Thyroid gland (tissue), 4 donors: ENCODE results near the gene IGFBP2. TPM values are rescaled to one million over a fixed set of nuclear protein-coding genes. Genes with fewer than 3 reads are reported as not detected.

Experiments
- DNase-seq, 2 donors: peaks; one replicate each; pipeline ENCODE4 v3.0.0-alpha.2; 2019
- H3K27ac ChIP-seq, 3 donors: fragments of 200-600 bp; sonication (generic); 1 replicate in 2 of 3; 2 replicates in 1 of 3; pipeline ENCODE4 v1.5.1; 2016 to 2019; ENCODE audit warnings: mild to moderate bottlenecking in 1 of 3, moderate library complexity in 1 of 3
- H3K27me3 ChIP-seq: fragments of 200-600 bp; sonication (generic); one replicate; pipeline ENCODE4 v1.5.1; 2019
- H3K36me3 ChIP-seq, 2 donors: fragments of 200-600 bp; sonication (generic); one replicate each; pipeline ENCODE4 v1.5.1; 2016 to 2019
- H3K4me1 ChIP-seq, 2 donors: fragments of 200-600 bp; sonication (generic); one replicate each; pipeline ENCODE4 v1.5.1; 2017 to 2019
- H3K4me3 ChIP-seq, 3 donors: fragments of 200-600 bp; sonication (generic); replicated peaks in 1 of 3; 1 replicate in 2 of 3; 2 replicates in 1 of 3; pipeline ENCODE4 v1.5.1; 2016; ENCODE audit warnings: mild to moderate bottlenecking in 1 of 3
- H3K9me3 ChIP-seq: fragments of 200-600 bp; sonication (generic); one replicate; pipeline ENCODE4 v1.5.1; 2017
- CTCF ChIP-seq, 6 experiments: fragments of 200-600 bp in 3 of 6; fragments of 450-650 bp in 3 of 6; sonication (generic) in 3 of 6; IDR thresholded peaks; one replicate each; pipeline ENCODE4 v1.5.1; 2016 to 2019; ENCODE audit warnings: antibody characterized with exemption in 6 of 6, mild to moderate bottlenecking in 2 of 6, inconsistent platforms in 1 of 6, moderate library complexity in 1 of 6
- POLR2A ChIP-seq, 2 donors: fragments of 450-650 bp; IDR thresholded peaks; one replicate each; pipeline ENCODE4 v1.6.1; 2017; ENCODE audit warnings: antibody characterized with exemption in 2 of 2, mild to moderate bottlenecking in 2 of 2, moderate library complexity in 1 of 2
- WGBS, 2 donors: methylation state at CpG; one replicate each; pipeline ENCODE4 v1.1.5; 2017; 5-methylcytosine and 5-hydroxymethylcytosine counted together
- intact Hi-C: fragments of 100-400 bp; cut with DNase I; formaldehyde crosslinking; loops from one replicate; pipeline ENCODE4 v1.15.1; 2023
- total RNA-seq, 4 donors: library from RNA; depleted of rRNA; stranded (reverse); fragments of >200 nt; gene quantifications; one replicate each; pipeline ENCODE4 v1.2.3, GENCODE V29; 2016

IGFBP2 gene
- total RNA-seq, 4 donors from 2014 or later = 26.5 to 45.0 (median 40.0) TPM

DNA sequence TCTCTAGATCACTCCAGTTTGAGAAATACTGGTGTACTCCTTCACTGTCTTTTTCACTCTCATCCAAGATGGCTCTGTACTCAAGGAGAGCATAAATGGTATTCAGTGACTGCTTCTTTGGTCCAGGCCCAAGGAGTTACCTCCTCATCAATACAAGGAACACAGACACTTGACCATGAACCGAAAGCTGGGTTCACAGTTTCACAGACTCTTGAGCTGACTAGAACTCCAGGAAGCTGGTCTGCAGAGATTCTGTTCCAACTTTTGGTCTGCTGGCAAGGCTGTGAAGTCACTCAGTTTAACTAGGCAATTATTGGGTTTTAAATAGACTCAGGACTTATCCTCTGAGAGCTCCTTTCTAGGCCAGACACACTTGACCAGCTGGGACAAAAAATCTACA, 69.5 kb downstream of the IGFBP2 start:
- H3K9me3 ChIP-seq = no peaks in the 10 kb centered on the region
- WGBS, 2 donors = 18 to 33% methylated on average over 1 of the region's 1 CpG
- intact Hi-C loops = no loop called here
- no peaks in the 10 kb centered on the region for H3K36me3 ChIP-seq
- peak overlapping the region; percentile 47 to 54 (median 52) for H3K27ac ChIP-seq
- no peaks in the 10 kb centered on the region for H3K27me3 ChIP-seq
- peaks cover 30 to 43% of the 10 kb centered on the region in 2 donors for H3K4me1 ChIP-seq
- DNase-seq = peak; percentile 67 to 71
- H3K4me3 ChIP-seq = no peak overlapping the region
- no peak for TF ChIP-seq CTCF (IDR thresholded peaks at IDR 0.05)
- no peak for TF ChIP-seq POLR2A (IDR thresholded peaks at IDR 0.05)

GRCh38 chr2:216710551-216711301, 77.5 kb downstream of the IGFBP2 start:
- no peaks in the 10 kb centered on the region for H3K27me3 ChIP-seq
- intact Hi-C loops = no loop called here
- DNase-seq = peak; percentile 61 to 66
- no peak for TF ChIP-seq POLR2A (IDR thresholded peaks at IDR 0.05)
- no peak for TF ChIP-seq CTCF (IDR thresholded peaks at IDR 0.05)
- H3K4me1 ChIP-seq = peaks cover 37 to 42% of the 10 kb centered on the region in 2 donors
- no peaks in the 10 kb centered on the region for H3K36me3 ChIP-seq
- no peak overlapping the region for H3K4me3 ChIP-seq
- H3K27ac ChIP-seq = peak overlapping the region; percentile 33 to 81 (median 70)
- 63 to 70% methylated on average over 11 of the region's 11 CpGs for WGBS, 2 donors
- no peaks in the 10 kb centered on the region for H3K9me3 ChIP-seq

DNA sequence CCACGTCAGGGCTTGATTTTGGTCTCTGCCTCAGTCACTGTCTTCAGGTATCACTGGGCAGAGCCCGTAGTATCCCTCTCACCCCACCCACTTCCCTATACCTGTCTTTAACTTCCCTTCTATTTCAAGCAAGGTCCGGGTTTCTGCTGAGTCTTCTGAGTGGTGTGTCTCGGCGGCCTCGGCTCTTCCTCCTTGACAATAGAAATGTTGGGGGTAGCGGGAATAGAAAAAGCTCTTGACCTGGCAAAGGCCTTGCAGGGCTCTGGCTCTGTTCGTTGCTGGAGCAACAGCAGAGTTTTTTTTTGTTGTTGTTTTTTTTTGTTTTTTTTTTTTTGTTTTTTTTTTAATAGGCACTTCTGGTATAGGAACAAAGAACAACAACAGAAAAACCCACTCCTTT, 78.1 kb downstream of the IGFBP2 start:
- H3K4me1 ChIP-seq = peaks cover 43 to 48% of the 10 kb centered on the region in 2 donors
- no peaks in the 10 kb centered on the region for H3K27me3 ChIP-seq
- DNase-seq = no peak
- WGBS, 2 donors = 75 to 89% methylated on average over 8 of the region's 8 CpGs
- no peaks in the 10 kb centered on the region for H3K36me3 ChIP-seq
- intact Hi-C loops = no loop called here
- TF ChIP-seq CTCF (IDR thresholded peaks at IDR 0.05) (no peak), POLR2A (IDR thresholded peaks at IDR 0.05) (no peak)
- peak overlapping the region in 2 of 3 donors; percentile 70 to 81 for H3K27ac ChIP-seq
- no peaks in the 10 kb centered on the region for H3K9me3 ChIP-seq
- no peak overlapping the region for H3K4me3 ChIP-seq

- peak; percentile 31 for DNase-seq
- TF ChIP-seq POLR2A (IDR thresholded peaks at IDR 0.05) (no peak), CTCF (IDR thresholded peaks at IDR 0.05) (no peak)
- H3K9me3 ChIP-seq = no peaks in the 10 kb centered on the region
- peak overlapping the region in 1 of 3 donors; percentile 28 for H3K27ac ChIP-seq
- WGBS, 2 donors = 55 to 60% methylated on average over 8 of the region's 8 CpGs
- H3K27me3 ChIP-seq = no peaks in the 10 kb centered on the region
- intact Hi-C loops = no loop called here
- peaks cover 51 to 67% of the 10 kb centered on the region in 2 donors for H3K4me1 ChIP-seq
- H3K4me3 ChIP-seq = no peak overlapping the region
- H3K36me3 ChIP-seq = no peaks in the 10 kb centered on the region
Measured at GRCh38 chr2:216713691-216714336, 80.6 kb downstream of the IGFBP2 start.

Other genes starting within 250 kb of the IGFBP2 start
- gene SMARCAL1, start 220.9 kb upstream of the IGFBP2 start, total RNA-seq = 10 to 100 TPM; 19.5 to 31.4 (median 24.6) TPM
- gene RPL37A, start 134.6 kb upstream of the IGFBP2 start, total RNA-seq = 1,000 to 10,000 TPM in 1 of 4 donors, 100 to 1,000 TPM in 3; 393 to 1,147 (median 736) TPM
- 1,000 to 10,000 TPM in 1 of 4 donors, 100 to 1,000 TPM in 3; 704 to 1,519 (median 952) TPM for gene IGFBP5, start 62.1 kb downstream of the IGFBP2 start, total RNA-seq
- gene TNP1, start 226.6 kb downstream of the IGFBP2 start, total RNA-seq = 10 to 100 TPM in 1 of 4 donors, 1 to 10 TPM in 1, not detected in 2; 7.1 to 79.1 TPM